ENCODE results near the gene ANKS1B.

ANKS1B gene

GRCh38 chr12:99284161-99284560 is 700.6 kb downstream of the ANKS1B start:
- ChIA-PET POLR2A (no interaction called here), CTCF (no interaction called here)

GRCh38 chr12:99282624-99283023 is 702.1 kb downstream of the ANKS1B start:
- ChIA-PET CTCF (no interaction called here), POLR2A (no interaction called here)
- no peak for DNase-seq (ENCODE audit: extremely low spot score)
- TF ChIP-seq CTCF (IDR thresholded peaks at IDR 0.05; ENCODE audit: control extremely low read depth, extremely low read depth, low read depth, missing control alignments): no peak

More at GRCh38 chr12:99284161-99284560, 700.6 kb downstream of the ANKS1B start:
- TF ChIP-seq CTCF (IDR thresholded peaks at IDR 0.05; ENCODE audit: control extremely low read depth, extremely low read depth, low read depth, missing control alignments): no peak
- DNase-seq (ENCODE audit: extremely low spot score): no peak

GRCh38 chr12:99282086-99282485 is 702.6 kb downstream of the ANKS1B start:
- no peak for DNase-seq (ENCODE audit: extremely low spot score)
- POLR2A ChIA-PET: no interaction called here

GRCh38 chr12:99281277-99281676 is 703.5 kb downstream of the ANKS1B start:
- POLR2A ChIA-PET: no interaction called here
- no peak for DNase-seq (ENCODE audit: extremely low spot score)
- CTCF ChIA-PET: no interaction called here
- no peak for TF ChIP-seq CTCF (IDR thresholded peaks at IDR 0.05; ENCODE audit: control extremely low read depth, extremely low read depth, low read depth, missing control alignments)

More at GRCh38 chr12:99282086-99282485, 702.6 kb downstream of the ANKS1B start:
- CTCF ChIA-PET: no interaction called here
- TF ChIP-seq CTCF (IDR thresholded peaks at IDR 0.05; ENCODE audit: control extremely low read depth, extremely low read depth, low read depth, missing control alignments): no peak

GRCh38 chr12:99278899-99279298 is 705.8 kb downstream of the ANKS1B start:
- POLR2A ChIA-PET: no interaction called here

GRCh38 chr12:99277591-99278379 is 707.0 kb downstream of the ANKS1B start:
- DNase-seq (ENCODE audit: extremely low spot score): no peak
- POLR2A ChIA-PET: no interaction called here
- no peak for TF ChIP-seq CTCF (IDR thresholded peaks at IDR 0.05; ENCODE audit: control extremely low read depth, extremely low read depth, low read depth, missing control alignments)
- CTCF ChIA-PET: no interaction called here

More at GRCh38 chr12:99278899-99279298, 705.8 kb downstream of the ANKS1B start:
- CTCF ChIA-PET: no interaction called here
- DNase-seq (ENCODE audit: extremely low spot score): no peak
- TF ChIP-seq CTCF (IDR thresholded peaks at IDR 0.05; ENCODE audit: control extremely low read depth, extremely low read depth, low read depth, missing control alignments): no peak

Measured in GM10248 (cell line).